ENCODE results near the gene ATP6V0E1. TPM values are rescaled to one million over a fixed set of nuclear protein-coding genes. Genes with fewer than 3 reads are reported as not detected.

Gene ATP6V0E1
- total and polyA plus RNA-seq, 3 experiments from 2014 or later, result 171 to 468 (median 179) TPM

- Histone ChIP-seq H3K36me3 (ENCODE audit: insufficient read depth, low read length) (peaks cover 4% of the 10 kb centered on the region), H3K4me3 (ENCODE audit: low read length) (no peak overlapping the region), H3K27ac (ENCODE audit: low read depth, low read length) (no peak overlapping the region), H3K9me3 (ENCODE audit: low read length) (no peaks in the 10 kb centered on the region), H3K27me3 (ENCODE audit: insufficient read depth, low read length, poor library complexity, severe bottlenecking) (no peaks in the 10 kb centered on the region), H3K4me1 (ENCODE audit: insufficient read depth, low read length) (peaks cover 4% of the 10 kb centered on the region)
- Mint-ChIP-seq H3K36me3 (peaks cover 0 to 23% (median 1%) of the 10 kb centered on the region in 3 donors), H3K27ac (peak overlapping the region in 5 of 8 donors; percentile 41 to 80 (median 62)), H3K9me3 (no peaks in the 10 kb centered on the region), H3K27me3 (no peaks in the 10 kb centered on the region), H3K4me3 (no peak overlapping the region), H3K4me1 (peaks cover 45 to 71% (median 59%) of the 10 kb centered on the region in 3 donors)
- POLR2A ChIA-PET, result no interaction called here
- DNase-seq, result no peak
- CTCF ChIA-PET, result no interaction called here
Measured at GRCh38 chr5:173010547-173011464, 27.2 kb downstream of the ATP6V0E1 start.

- H3K4me1 Mint-ChIP-seq, result peaks cover 47 to 71% (median 60%) of the 10 kb centered on the region in 3 donors
- Histone ChIP-seq H3K27me3 (ENCODE audit: insufficient read depth, low read length, poor library complexity, severe bottlenecking) (no peaks in the 10 kb centered on the region), H3K4me1 (ENCODE audit: insufficient read depth, low read length) (peaks cover 8% of the 10 kb centered on the region), H3K36me3 (ENCODE audit: insufficient read depth, low read length) (peaks cover 4% of the 10 kb centered on the region), H3K9me3 (ENCODE audit: low read length) (no peaks in the 10 kb centered on the region), H3K4me3 (ENCODE audit: low read length) (no peak overlapping the region), H3K27ac (ENCODE audit: low read depth, low read length) (no peak overlapping the region)
- ChIA-PET CTCF (no interaction called here), POLR2A (no interaction called here)
- no peak overlapping the region for H3K4me3 Mint-ChIP-seq
- peak overlapping the region in 5 of 8 donors; percentile 12 to 63 (median 46) for H3K27ac Mint-ChIP-seq
- H3K27me3 Mint-ChIP-seq, result no peaks in the 10 kb centered on the region
- peaks cover 0 to 23% (median 1%) of the 10 kb centered on the region in 3 donors for H3K36me3 Mint-ChIP-seq
- no peaks in the 10 kb centered on the region for H3K9me3 Mint-ChIP-seq
- no peak for DNase-seq
Measured at GRCh38 chr5:173011566-173011965, 28.0 kb downstream of the ATP6V0E1 start.

GRCh38 chr5:173012882-173013281 lies 29.3 kb downstream of the ATP6V0E1 start:
- Histone ChIP-seq H3K4me3 (ENCODE audit: low read length) (no peak overlapping the region), H3K4me1 (ENCODE audit: insufficient read depth, low read length) (peaks cover 8% of the 10 kb centered on the region), H3K27me3 (ENCODE audit: insufficient read depth, low read length, poor library complexity, severe bottlenecking) (no peaks in the 10 kb centered on the region), H3K27ac (ENCODE audit: low read depth, low read length) (no peak overlapping the region), H3K9me3 (ENCODE audit: low read length) (no peaks in the 10 kb centered on the region), H3K36me3 (ENCODE audit: insufficient read depth, low read length) (peaks cover 4% of the 10 kb centered on the region)
- ChIA-PET POLR2A (no interaction called here), CTCF (no interaction called here)
- Mint-ChIP-seq H3K36me3 (peaks cover 0 to 24% (median 1%) of the 10 kb centered on the region in 3 donors), H3K27ac (no peak overlapping the region), H3K27me3 (no peaks in the 10 kb centered on the region), H3K9me3 (no peaks in the 10 kb centered on the region), H3K4me1 (peaks cover 44 to 65% (median 56%) of the 10 kb centered on the region in 3 donors), H3K4me3 (no peak overlapping the region)
- no peak for DNase-seq

- no peak for DNase-seq
- H3K36me3 Mint-ChIP-seq, result peaks cover 0 to 29% (median 2%) of the 10 kb centered on the region in 3 donors
- Histone ChIP-seq H3K27ac (ENCODE audit: low read depth, low read length) (no peak overlapping the region), H3K9me3 (ENCODE audit: low read length) (no peaks in the 10 kb centered on the region), H3K4me3 (ENCODE audit: low read length) (no peak overlapping the region), H3K36me3 (ENCODE audit: insufficient read depth, low read length) (peaks cover 4% of the 10 kb centered on the region), H3K4me1 (ENCODE audit: insufficient read depth, low read length) (peaks cover 8% of the 10 kb centered on the region), H3K27me3 (ENCODE audit: insufficient read depth, low read length, poor library complexity, severe bottlenecking) (no peaks in the 10 kb centered on the region)
- peak overlapping the region in 4 of 8 donors; percentile 1 to 86 (median 38) for H3K27ac Mint-ChIP-seq
- H3K4me3 Mint-ChIP-seq, result no peak overlapping the region
- H3K9me3 Mint-ChIP-seq, result no peaks in the 10 kb centered on the region
- ChIA-PET CTCF (interaction anchor here (1.1 kb wide), 1 partner anchor 30 kb away, joined by 3 read pairs; no protein-coding TSS in a partner anchor), POLR2A (no interaction called here)
- H3K4me1 Mint-ChIP-seq, result peaks cover 46 to 70% (median 60%) of the 10 kb centered on the region in 3 donors
- no peaks in the 10 kb centered on the region for H3K27me3 Mint-ChIP-seq
Measured at GRCh38 chr5:173014671-173015070, 31.1 kb downstream of the ATP6V0E1 start.

- Mint-ChIP-seq H3K4me1 (peaks cover 45 to 71% (median 55%) of the 10 kb centered on the region in 3 donors), H3K27me3 (no peaks in the 10 kb centered on the region), H3K36me3 (peaks cover 0 to 30% (median 7%) of the 10 kb centered on the region in 3 donors), H3K9me3 (no peaks in the 10 kb centered on the region), H3K27ac (peak overlapping the region in 4 of 8 donors; percentile 1 to 61 (median 38)), H3K4me3 (no peak overlapping the region)
- ChIA-PET CTCF (interaction anchor here (1.1 kb wide), 1 partner anchor 31 kb away, joined by 3 read pairs; no protein-coding TSS in a partner anchor), POLR2A (no interaction called here)
- DNase-seq, result no peak
- H3K4me1 ChIP-seq (ENCODE audit: insufficient read depth, low read length), result peaks cover 8% of the 10 kb centered on the region
- no peak overlapping the region for H3K27ac ChIP-seq (ENCODE audit: low read depth, low read length)
- peaks cover 4% of the 10 kb centered on the region for H3K36me3 ChIP-seq (ENCODE audit: insufficient read depth, low read length)
- H3K9me3 ChIP-seq (ENCODE audit: low read length), result no peaks in the 10 kb centered on the region
- no peaks in the 10 kb centered on the region for H3K27me3 ChIP-seq (ENCODE audit: insufficient read depth, low read length, poor library complexity, severe bottlenecking)
- H3K4me3 ChIP-seq (ENCODE audit: low read length), result no peak overlapping the region
Measured at GRCh38 chr5:173015192-173015591, 31.6 kb downstream of the ATP6V0E1 start.

- Mint-ChIP-seq H3K4me1 (peaks cover 39 to 65% (median 50%) of the 10 kb centered on the region in 3 donors), H3K4me3 (peak overlapping the region in 1 of 7 donors; percentile 54), H3K9me3 (no peaks in the 10 kb centered on the region), H3K36me3 (peaks cover 0 to 30% (median 11%) of the 10 kb centered on the region in 3 donors), H3K27ac (peak overlapping the region; percentile 14 to 72 (median 50)), H3K27me3 (no peaks in the 10 kb centered on the region)
- Histone ChIP-seq H3K4me1 (ENCODE audit: insufficient read depth, low read length) (peaks cover 8% of the 10 kb centered on the region), H3K27ac (ENCODE audit: low read depth, low read length) (no peak overlapping the region), H3K4me3 (ENCODE audit: low read length) (no peak overlapping the region), H3K36me3 (ENCODE audit: insufficient read depth, low read length) (peaks cover 3% of the 10 kb centered on the region), H3K27me3 (ENCODE audit: insufficient read depth, low read length, poor library complexity, severe bottlenecking) (no peaks in the 10 kb centered on the region), H3K9me3 (ENCODE audit: low read length) (no peaks in the 10 kb centered on the region)
- DNase-seq, result no peak
- POLR2A ChIA-PET, result no interaction called here
- CTCF ChIA-PET, result interaction anchor here (1.1 kb wide), 1 partner anchor 32 kb away, joined by 3 read pairs; no protein-coding TSS in a partner anchor
Measured at GRCh38 chr5:173015598-173016455, 32.3 kb downstream of the ATP6V0E1 start.

GRCh38 chr5:173016598-173017046 lies 33.1 kb downstream of the ATP6V0E1 start:
- POLR2A ChIA-PET, result no interaction called here
- Mint-ChIP-seq H3K36me3 (peaks cover 0 to 35% (median 11%) of the 10 kb centered on the region in 3 donors), H3K9me3 (no peaks in the 10 kb centered on the region), H3K27ac (peak overlapping the region; percentile 39 to 77 (median 58)), H3K27me3 (no peaks in the 10 kb centered on the region), H3K4me3 (no peak overlapping the region), H3K4me1 (peaks cover 35 to 60% (median 53%) of the 10 kb centered on the region in 3 donors)
- Histone ChIP-seq H3K36me3 (ENCODE audit: insufficient read depth, low read length) (peaks cover 6% of the 10 kb centered on the region), H3K27me3 (ENCODE audit: insufficient read depth, low read length, poor library complexity, severe bottlenecking) (no peaks in the 10 kb centered on the region), H3K4me1 (ENCODE audit: insufficient read depth, low read length) (peaks cover 8% of the 10 kb centered on the region), H3K27ac (ENCODE audit: low read depth, low read length) (no peak overlapping the region), H3K9me3 (ENCODE audit: low read length) (no peaks in the 10 kb centered on the region), H3K4me3 (ENCODE audit: low read length) (no peak overlapping the region)
- CTCF ChIA-PET, result no interaction called here
- no peak for DNase-seq

All from CD8-positive, alpha-beta memory T cell (primary cell).